GM13977 (cell line): ENCODE measurements around the gene GON4L.

Experiments
- DNase-seq: peaks from one replicate; pipeline ENCODE4 v3.0.0; 2012; ENCODE audit warnings: low spot score
- CTCF ChIP-seq: IDR thresholded peaks from 2 replicates; pipeline ENCODE4 v1.5.1; 2012; ENCODE audit warnings: mild to moderate bottlenecking, control low read depth; ENCODE audit not compliant: insufficient read depth; ENCODE audit errors: extremely low read depth, missing control alignments
- in situ Hi-C: fragments of 300-500 bp; cut with MboI; formaldehyde crosslinking; loops from one replicate; pipeline ENCODE4 v1.12.0; 2022; ENCODE audit warnings: low sequenced_read_pairs, low pct_unique_long_range_greater_than_20kb, mixed read lengths, inconsistent platforms; ENCODE audit not compliant: unreplicated experiment

The GON4L gene

DNA sequence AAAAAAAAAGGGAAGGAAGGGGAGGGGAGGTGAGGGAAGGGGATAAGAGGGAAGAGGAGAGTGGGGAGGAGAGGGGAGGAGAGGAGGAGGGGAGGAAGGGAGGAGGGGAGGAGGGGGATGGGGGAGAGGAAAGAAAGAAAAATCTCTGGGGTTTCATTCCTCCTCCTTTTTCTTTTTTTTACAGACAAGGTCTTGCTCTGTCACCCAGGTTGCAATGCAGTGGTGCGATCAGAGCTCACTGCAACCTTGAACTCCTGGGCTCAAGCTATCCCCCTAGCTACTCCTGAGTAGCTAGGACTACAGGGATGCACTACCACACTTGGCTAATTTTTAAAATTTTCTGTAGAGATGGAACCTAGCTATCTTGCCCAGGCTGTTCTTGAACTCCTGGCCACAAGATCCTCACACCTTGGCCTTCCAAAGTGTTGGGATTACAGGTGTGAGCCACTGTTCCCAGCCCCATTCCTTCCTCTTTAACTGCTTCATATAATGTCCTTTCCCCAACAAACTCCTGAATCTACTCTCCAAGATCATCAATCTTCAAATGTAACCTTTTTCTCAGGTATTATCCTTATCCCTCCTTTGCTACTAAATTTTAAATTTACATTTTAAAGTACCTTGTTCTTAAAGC lies 23.2 kb downstream of the GON4L start:
- no peak for TF ChIP-seq CTCF
- in situ Hi-C loops: no loop called here
- DNase-seq: no peak

- no peak for TF ChIP-seq CTCF
- in situ Hi-C loops: no loop called here
Measured at GRCh38 chr1:155831279-155831976, 25.6 kb downstream of the GON4L start.

DNA sequence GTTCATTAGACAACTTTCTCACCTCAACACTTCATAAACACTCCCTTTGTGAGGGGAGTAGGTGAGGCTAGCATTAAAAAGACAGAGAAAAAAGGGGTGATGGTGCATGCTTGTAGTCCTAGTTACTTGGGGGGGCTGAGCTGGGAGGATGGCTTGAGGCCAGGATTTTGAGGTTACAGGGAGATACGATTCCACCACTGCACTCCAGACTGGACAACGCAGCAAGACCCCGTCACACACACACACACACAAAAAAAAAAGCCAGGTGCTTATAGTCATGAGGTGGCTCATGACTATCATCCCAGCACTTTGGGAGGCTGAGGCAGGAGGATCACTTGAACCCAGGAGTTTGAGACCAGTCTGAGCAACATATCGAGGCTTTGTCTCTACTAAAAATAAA lies 29.6 kb downstream of the GON4L start:
- no peak for TF ChIP-seq CTCF
- in situ Hi-C loops: no loop called here
- DNase-seq: no peak

More at GRCh38 chr1:155831279-155831976, 25.6 kb downstream of the GON4L start:
- DNase-seq: no peak

DNA sequence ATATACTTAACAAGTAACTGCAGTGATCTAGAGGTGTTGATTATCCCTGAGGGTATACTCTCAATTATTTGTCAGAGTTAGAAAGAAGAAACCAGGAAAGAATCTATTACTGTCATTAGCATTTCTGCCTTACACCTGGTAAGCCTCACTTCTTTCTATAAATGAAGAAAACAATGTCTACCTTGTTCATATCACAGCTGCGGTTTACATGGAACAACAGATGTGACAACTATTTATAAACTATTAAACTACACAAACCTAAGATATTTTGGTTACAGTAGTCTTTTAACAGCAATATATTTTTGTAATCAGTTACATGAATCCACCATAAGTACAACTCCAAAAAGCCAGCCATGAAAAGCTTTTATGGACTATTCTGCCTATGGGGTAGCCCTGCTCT lies 40.7 kb downstream of the GON4L start:
- no peak for DNase-seq
- TF ChIP-seq CTCF: no peak
- in situ Hi-C loops: no loop called here

- TF ChIP-seq CTCF: no peak
- no peak for DNase-seq
- in situ Hi-C loops: no loop called here
Measured at GRCh38 chr1:155813672-155814071, 43.3 kb downstream of the GON4L start.

- in situ Hi-C loops: no loop called here
- DNase-seq: no peak
- TF ChIP-seq CTCF: no peak
Measured at GRCh38 chr1:155812878-155813277, 44.1 kb downstream of the GON4L start.
